Stimulated activated naive CD4-positive, alpha-beta T cell treated with Interleukin-2 at 50 U/mL for 16 hours (primary cell): ENCODE results near the gene POLR3F.
"Not testable (repeated sequence)": the region's sequence is repeated elsewhere in the genome, so short reads cannot be mapped to it uniquely, and the experiment has no call there.

Experiments
- DNase-seq: peaks from one replicate; lab custom pipeline; 2025; lab: John Stamatoyannopoulos, UW

Gene POLR3F

GRCh38 chr20:18506744-18507143, 39.6 kb downstream of the POLR3F start:
- no peak for DNase-seq

- peak; percentile 97 for DNase-seq
Observed at GRCh38 chr20:18507218-18508191, 40.3 kb downstream of the POLR3F start, which contains the start of gene SEC23B. SEC23B (plus strand) TSS chr20:18507940; CDS start chr20:18510836, 2,896 bp downstream.

- DNase-seq: no peak
Observed at GRCh38 chr20:18511571-18511970, 44.4 kb downstream of the POLR3F start.

GRCh38 chr20:18513208-18513607, 46.0 kb downstream of the POLR3F start:
- DNase-seq: no peak

GRCh38 chr20:18514127-18514526, 46.9 kb downstream of the POLR3F start:
- no peak for DNase-seq

GRCh38 chr20:18515973-18516372, 48.8 kb downstream of the POLR3F start:
- DNase-seq: no peak

GRCh38 chr20:18522066-18522465, 54.9 kb downstream of the POLR3F start:
- DNase-seq: not testable (repeated sequence)

GRCh38 chr20:18523066-18523465, 55.9 kb downstream of the POLR3F start:
- no peak for DNase-seq

- DNase-seq: no peak
Observed at GRCh38 chr20:18524646-18525045, 57.5 kb downstream of the POLR3F start.

GRCh38 chr20:18526761-18527160, 59.6 kb downstream of the POLR3F start:
- not testable (repeated sequence) for DNase-seq

- no peak for DNase-seq
Observed at GRCh38 chr20:18527339-18527738, 60.1 kb downstream of the POLR3F start.

- DNase-seq: no peak
Observed at GRCh38 chr20:18527836-18528235, 60.6 kb downstream of the POLR3F start.

GRCh38 chr20:18529041-18529440, 61.9 kb downstream of the POLR3F start:
- DNase-seq: no peak

GRCh38 chr20:18532626-18533025, 65.4 kb downstream of the POLR3F start:
- no peak for DNase-seq

GRCh38 chr20:18533491-18533890, 66.3 kb downstream of the POLR3F start:
- no peak for DNase-seq

- no peak for DNase-seq
Observed at GRCh38 chr20:18533978-18534644, 66.9 kb downstream of the POLR3F start.
